ENCODE results near the gene TDRD7. TPM values are rescaled to one million over a fixed set of nuclear protein-coding genes. Genes with fewer than 3 reads are reported as not detected.

The TDRD7 gene
- total and polyA plus RNA-seq, 9 of the 15 experiments (the other 6 are each of a cell fraction or from before 2014, with no cell fraction given), result 2.2 to 7.7 (median 5.2) TPM

- TF ChIP-seq CCNT2 (IDR thresholded peaks at IDR 0.05; ENCODE audit: borderline replicate concordance, extremely low read depth, insufficient read length, low read depth, low read length) (peak; percentile 89), ZNF232 (CRISPR knock-in tag; IDR thresholded peaks at IDR 0.05) (no peak), MEF2D (tag; conservative IDR thresholded peaks at IDR 0.05; ENCODE audit: low read depth) (peak; percentile 99), ARID4B (CRISPR knock-in tag; IDR thresholded peaks at IDR 0.05) (peak; percentile 79; the same call in 1 of the 2 replicates), TBL1XR1 (IDR thresholded peaks at IDR 0.05; ENCODE audit: low read length in 2 of 2) (peak; percentile 84 to 99; a peak in 3 of 4 replicates), ZNF197 (CRISPR knock-in tag; IDR thresholded peaks at IDR 0.05; ENCODE audit: low read depth) (peak; percentile 78; the same call in 1 of the 2 replicates), ZBTB11 (CRISPR knock-in tag; IDR thresholded peaks at IDR 0.05) (peak in 1 of 3 experiments; percentile 18; a peak in 1 of 6 replicates), ZNF436 (CRISPR knock-in tag; IDR thresholded peaks at IDR 0.05) (no peak), GTF3C2 (IDR thresholded peaks at IDR 0.05; ENCODE audit: borderline replicate concordance, extremely low read depth, insufficient read length) (no peak)
Measured at GRCh38 chr9:97502984-97503861, 91.3 kb downstream of the TDRD7 start (continued).

Measured in K562 (cell line).